ENCODE data around the gene RBM6. TPM values are rescaled to one million over a fixed set of nuclear protein-coding genes. Genes with fewer than 3 reads are reported as not detected.
"Not testable (repeated sequence)": the region's sequence is repeated elsewhere in the genome, so short reads cannot be mapped to it uniquely, and the experiment has no call there.

Gene RBM6
- total RNA-seq, 2 donors from 2014 or later: 53.4 to 62.6 TPM

DNA sequence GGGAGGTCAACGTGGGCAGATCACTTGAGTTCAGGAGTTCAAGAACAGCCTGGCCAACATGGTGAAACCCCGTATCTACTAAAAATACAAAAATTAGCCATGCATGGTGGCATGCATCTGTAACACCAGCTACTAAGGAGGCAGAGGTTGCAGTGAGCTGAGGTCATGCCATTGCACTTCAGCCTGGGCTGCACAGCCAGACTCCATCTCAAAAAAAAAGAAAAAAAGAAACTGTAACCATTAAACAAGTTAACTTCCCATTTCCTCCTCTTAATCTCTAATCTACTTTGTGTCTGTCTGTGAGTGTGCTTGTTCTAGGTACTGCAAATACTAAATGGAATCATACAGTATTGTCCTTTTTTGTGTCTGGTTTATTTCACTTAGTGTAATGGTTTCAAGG lies 2.7 kb downstream of the RBM6 start:
- DNase-seq (ENCODE audit: low spot score): no peak
- intact Hi-C loops (cut with DNase I): no loop called here

DNA sequence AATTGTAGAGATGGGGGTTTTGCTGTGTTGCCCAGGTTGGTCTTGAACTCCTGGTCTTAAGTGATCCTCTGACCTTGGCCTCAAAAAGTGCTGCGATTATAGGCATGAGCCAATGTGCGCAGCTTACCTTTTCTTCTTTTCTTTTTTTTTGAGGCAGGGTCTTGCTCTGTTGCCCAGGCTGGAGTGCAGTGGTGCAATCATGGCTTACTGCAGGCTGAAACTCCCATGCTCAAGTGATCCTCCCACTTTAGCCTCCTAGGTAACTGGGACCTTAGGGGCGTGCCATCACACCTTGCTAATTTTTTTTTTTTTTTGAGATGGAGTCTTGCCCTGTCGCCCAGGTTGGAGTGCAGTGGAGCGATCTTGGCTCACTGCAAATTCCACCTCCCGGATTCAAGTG lies 13.0 kb downstream of the RBM6 start:
- intact Hi-C loops (cut with DNase I): no loop called here
- DNase-seq (ENCODE audit: low spot score): no peak

DNA sequence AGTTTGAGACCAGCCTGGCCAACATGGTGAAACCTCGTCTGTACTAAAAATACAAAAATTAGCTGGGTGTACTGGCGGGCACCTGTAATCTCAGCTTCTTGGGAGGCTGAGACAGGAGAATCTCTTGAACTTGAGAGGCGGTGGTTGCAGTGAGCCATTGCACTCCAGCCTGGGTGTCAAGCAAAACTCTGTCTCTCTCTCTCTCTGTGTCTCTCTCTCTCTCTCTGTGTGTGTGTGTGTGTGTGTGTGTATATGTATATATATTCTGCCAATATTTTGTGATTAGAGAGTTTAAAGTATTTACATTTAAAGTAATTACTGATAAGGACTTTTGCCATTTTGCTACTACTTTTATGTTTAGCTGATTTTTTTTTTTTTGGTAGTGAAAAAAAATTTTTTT lies 15.7 kb downstream of the RBM6 start:
- intact Hi-C loops (cut with DNase I): no loop called here
- DNase-seq (ENCODE audit: low spot score): no peak

DNA sequence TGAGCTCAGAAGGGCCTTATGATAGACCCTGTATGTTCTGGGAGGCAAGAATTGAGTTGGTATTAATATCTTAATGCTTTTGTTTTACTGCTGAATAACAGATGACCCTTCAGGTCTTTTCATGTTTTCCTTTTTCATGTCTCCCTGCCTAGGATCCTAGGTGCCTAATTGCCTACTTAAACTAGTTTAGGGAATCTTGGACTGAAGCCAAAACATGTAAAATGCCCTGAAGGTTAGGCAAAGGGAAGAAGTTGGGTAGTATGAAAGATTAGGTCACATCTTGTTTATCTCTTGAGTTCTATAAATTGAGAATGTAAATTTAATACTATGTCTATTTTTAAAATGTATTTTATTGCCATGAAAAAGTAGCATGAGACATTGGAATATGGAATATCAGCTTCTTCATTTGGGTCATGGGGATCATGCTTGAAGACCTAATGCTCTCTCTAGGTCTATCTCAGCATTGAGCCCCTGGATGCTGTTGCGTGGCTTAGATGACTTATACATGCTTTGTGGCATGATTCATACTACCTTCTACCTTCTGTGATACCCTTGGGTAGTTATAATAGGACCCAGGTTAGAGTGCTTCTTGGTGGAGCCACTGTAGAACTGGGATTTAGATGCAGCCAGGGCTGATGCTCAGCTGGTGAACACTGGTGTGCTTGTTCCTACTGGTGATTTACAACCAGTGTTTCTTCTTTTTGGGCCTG lies 26.4 kb downstream of the RBM6 start:
- DNase-seq (ENCODE audit: low spot score): no peak
- intact Hi-C loops (cut with DNase I): no loop called here

DNA sequence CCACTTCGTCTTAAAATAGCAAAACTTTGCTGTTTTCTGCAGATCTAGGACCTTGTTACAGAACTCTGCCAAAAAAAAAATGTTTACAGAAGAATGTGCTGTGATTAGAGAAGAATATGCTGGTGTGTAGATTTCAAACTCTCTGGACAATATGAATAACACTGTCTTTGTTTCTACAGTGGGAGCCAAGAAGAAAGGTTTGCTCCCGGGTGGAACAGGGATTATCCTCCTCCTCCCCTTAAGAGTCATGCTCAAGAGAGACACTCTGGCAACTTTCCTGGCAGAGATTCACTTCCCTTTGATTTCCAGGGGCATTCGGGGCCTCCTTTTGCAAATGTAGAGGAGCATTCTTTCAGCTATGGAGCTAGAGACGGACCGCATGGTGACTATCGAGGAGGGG lies 27.3 kb downstream of the RBM6 start:
- intact Hi-C loops (cut with DNase I): no loop called here
- no peak for DNase-seq (ENCODE audit: low spot score)

DNA sequence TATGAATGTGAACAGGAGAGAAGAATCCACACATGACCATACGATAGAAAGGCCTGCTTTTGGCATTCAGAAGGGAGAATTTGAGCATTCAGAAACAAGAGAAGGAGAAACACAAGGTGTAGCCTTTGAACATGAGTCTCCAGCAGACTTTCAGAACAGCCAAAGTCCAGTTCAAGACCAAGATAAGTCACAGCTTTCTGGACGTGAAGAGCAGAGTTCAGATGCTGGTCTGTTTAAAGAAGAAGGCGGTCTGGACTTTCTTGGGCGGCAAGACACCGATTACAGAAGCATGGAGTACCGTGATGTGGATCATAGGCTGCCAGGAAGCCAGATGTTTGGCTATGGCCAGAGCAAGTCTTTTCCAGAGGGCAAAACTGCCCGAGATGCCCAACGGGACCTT lies 28.4 kb downstream of the RBM6 start:
- no peak for DNase-seq (ENCODE audit: low spot score)
- intact Hi-C loops (cut with DNase I): no loop called here

DNA sequence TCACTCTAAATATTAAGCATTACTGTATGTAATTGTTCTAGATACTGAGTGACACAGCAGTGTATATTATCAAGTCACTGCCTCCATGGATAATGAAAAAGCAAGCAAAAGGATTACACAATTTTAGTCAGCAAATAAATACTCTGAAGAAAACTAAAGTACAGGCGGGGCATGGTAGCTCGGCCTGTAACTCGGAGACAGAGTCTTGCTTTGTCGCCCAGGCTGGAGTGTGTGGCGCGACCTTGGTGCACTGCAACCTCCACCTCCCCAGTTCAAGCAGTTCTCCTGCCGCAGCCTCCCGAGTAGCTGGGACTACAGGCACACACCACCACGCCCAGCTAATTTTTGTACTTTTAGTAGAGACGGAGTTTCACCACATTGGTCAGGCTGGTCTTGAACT lies 32.7 kb downstream of the RBM6 start:
- intact Hi-C loops (cut with DNase I): no loop called here
- no peak for DNase-seq (ENCODE audit: low spot score)

- no peak for DNase-seq (ENCODE audit: low spot score)
- intact Hi-C loops (cut with DNase I): no loop called here
Measured at GRCh38 chr3:49976942-49977341, 37.0 kb downstream of the RBM6 start.

- DNase-seq (ENCODE audit: low spot score): no peak
- intact Hi-C loops (cut with DNase I): no loop called here
Measured at GRCh38 chr3:49984394-49984793, 44.4 kb downstream of the RBM6 start.

DNA sequence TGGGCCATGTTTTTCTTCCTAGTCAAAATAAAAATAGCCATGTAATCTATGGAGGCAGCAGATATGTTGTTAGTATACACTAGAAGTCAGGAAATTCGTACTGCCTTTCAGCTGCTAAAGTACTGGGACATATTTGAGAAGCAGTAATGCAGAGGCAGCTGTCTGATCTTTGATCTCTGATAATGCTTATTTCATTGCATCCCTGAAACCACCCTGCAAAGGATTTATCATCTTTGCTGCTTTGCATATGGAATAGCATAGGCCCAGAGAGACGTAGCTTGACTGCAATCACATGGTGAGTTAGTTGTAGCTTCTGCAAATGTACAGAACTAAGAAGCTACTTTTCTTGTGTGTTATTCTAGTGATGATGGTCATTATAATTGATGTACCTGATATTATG lies 52.4 kb downstream of the RBM6 start:
- DNase-seq (ENCODE audit: low spot score): no peak
- intact Hi-C loops (cut with DNase I): no loop called here

DNA sequence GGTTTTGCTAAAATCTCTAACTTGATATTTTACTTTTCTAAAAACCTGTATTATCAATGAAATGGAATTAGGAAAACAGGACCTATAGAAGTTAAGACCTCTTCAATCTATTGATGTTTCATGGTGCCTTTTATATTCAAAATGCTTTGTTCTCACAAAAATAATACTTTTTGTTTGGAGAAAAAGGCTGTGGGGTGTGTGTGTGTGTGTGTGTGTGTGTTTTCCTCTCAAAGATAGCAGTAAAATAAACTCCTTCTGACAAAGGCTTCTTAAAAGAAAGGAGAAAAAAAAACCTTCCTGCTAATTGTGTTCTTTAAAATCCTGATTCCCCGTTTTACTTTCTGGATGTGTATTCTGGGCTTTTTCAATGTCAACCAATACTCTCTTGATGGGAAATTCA lies 54.5 kb downstream of the RBM6 start:
- DNase-seq (ENCODE audit: low spot score): no peak

GRCh38 chr3:49996016-49996415 lies 56.1 kb downstream of the RBM6 start:
- no peak for DNase-seq (ENCODE audit: low spot score)
- intact Hi-C loops (cut with DNase I): no loop called here

More for the DNA sequence above, 54.5 kb downstream of the RBM6 start:
- intact Hi-C loops (cut with DNase I): no loop called here

- DNase-seq (ENCODE audit: low spot score): no peak
- intact Hi-C loops (cut with DNase I): no loop called here
Measured at GRCh38 chr3:49997862-49998261, 57.9 kb downstream of the RBM6 start.

- intact Hi-C loops (cut with DNase I): no loop called here
- DNase-seq (ENCODE audit: low spot score): no peak
Measured at GRCh38 chr3:49998326-49998725, 58.4 kb downstream of the RBM6 start.

DNA sequence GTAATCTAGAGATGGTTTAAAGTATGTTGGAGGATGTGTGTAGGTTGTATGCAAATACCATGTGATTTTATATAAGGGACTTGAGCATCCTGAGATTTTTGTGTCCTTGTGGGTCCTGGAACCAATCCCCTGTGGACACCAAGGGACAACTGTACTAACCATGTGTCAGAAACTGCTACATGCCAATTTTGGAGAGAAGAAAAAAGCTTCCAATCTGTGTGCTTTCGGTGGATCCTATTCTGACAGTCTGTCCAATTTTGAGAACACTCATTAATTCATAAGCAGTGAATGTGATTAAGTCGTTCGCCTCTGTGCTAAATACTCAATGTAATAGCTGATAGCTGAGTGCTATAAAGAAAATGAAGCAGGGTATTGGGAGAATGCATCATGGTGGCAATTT lies 61.6 kb downstream of the RBM6 start:
- intact Hi-C loops (cut with DNase I): no loop called here

GRCh38 chr3:50003216-50003615 lies 63.3 kb downstream of the RBM6 start:
- DNase-seq (ENCODE audit: low spot score): no peak
- intact Hi-C loops (cut with DNase I): no loop called here

More for the DNA sequence above, 61.6 kb downstream of the RBM6 start:
- DNase-seq (ENCODE audit: low spot score): no peak

- intact Hi-C loops (cut with DNase I): no loop called here
- no peak for DNase-seq (ENCODE audit: low spot score)
Measured at GRCh38 chr3:50003824-50004223, 63.9 kb downstream of the RBM6 start.

DNA sequence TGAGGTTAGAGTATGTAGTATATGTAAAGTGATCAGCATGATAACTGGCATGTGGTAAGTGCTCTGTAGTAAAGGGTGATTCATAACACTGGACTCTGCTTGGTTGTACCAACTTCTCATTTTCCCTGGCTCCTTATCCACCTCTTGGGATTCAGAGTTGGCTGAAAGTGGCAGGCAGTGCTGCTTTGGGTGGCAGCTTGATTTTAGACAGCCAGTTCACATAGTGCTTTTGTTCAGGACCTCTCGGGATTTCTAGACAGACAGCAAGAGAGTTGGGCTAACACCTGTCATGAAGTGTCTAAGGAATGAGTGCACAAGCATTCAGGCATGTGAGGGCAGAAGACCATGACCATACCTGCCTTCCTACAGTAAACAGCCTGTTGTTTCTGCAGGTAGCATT lies 69.0 kb downstream of the RBM6 start:
- no peak for DNase-seq (ENCODE audit: low spot score)
- intact Hi-C loops (cut with DNase I): no loop called here

DNA sequence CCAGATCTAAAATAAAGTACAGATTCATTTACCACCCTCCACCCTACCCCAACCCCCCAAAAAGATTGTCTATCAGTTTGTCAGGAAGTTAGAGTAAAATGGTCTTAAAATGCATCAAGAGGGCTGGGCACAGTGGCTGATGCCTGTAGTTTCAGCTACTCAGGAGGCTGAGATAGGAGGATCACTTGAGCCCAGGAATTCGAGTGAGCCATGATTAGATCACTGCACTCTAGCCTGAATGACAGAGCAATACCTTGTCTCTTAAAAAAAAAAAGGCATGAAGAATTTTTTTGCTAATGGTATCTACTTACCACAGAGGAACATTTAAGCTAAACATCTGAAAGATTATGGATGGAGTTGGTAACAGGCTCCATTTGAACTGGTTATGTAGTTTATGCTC lies 71.0 kb downstream of the RBM6 start:
- no peak for DNase-seq (ENCODE audit: low spot score)

DNA sequence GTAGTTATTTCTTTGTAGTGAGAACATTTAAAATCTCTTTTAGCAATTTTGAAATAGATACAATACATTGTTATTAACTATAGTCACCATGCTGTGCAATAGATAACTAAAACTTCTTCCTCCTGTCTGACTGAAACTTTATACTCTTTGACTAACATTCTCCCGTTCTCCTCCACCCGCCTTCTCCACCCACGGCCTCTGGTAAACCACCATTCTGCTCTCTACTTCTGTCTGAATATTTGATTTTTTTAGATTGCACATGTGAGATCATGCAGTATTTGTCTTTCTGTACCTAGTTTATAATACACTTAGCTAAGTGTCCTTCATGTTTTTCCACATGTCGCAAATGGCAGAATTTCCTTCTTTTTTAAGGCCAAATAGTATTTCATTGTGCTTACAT lies 76.0 kb downstream of the RBM6 start:
- intact Hi-C loops (cut with DNase I): no loop called here
- DNase-seq (ENCODE audit: low spot score): no peak

More for the DNA sequence above, 71.0 kb downstream of the RBM6 start:
- intact Hi-C loops (cut with DNase I): no loop called here

GRCh38 chr3:50028346-50028745 lies 88.4 kb downstream of the RBM6 start:
- DNase-seq (ENCODE audit: low spot score): no peak
- intact Hi-C loops (cut with DNase I): no loop called here

- intact Hi-C loops (cut with DNase I); DNase-seq (ENCODE audit: low spot score): not testable (repeated sequence)
Measured at GRCh38 chr3:50031201-50031600, 91.3 kb downstream of the RBM6 start.

Measured in posterior vena cava (tissue), 2 donors.